Measurements from ENCODE around the gene ZYG11B.

GRCh38 chr1:52727956-52728656 is 1.9 kb downstream of the ZYG11B start:
- TF ChIP-seq CTCF (IDR thresholded peaks at IDR 0.05; ENCODE audit: poor library complexity) (no peak), EZH2 (IDR thresholded peaks at IDR 0.05; ENCODE audit: borderline replicate concordance) (no peak), EZH2phosphoT487 (IDR thresholded peaks at IDR 0.05; ENCODE audit: low read depth, severe bottlenecking, unreplicated experiment) (no peak)

All from hepatocyte (in vitro differentiated cells).